H1 (cell line): ENCODE measurements around the gene LRRC37A3. TPM values are rescaled to one million over a fixed set of nuclear protein-coding genes. Genes with fewer than 3 reads are reported as not detected.
"Not testable (repeated sequence)": the region's sequence is repeated elsewhere in the genome, so short reads cannot be mapped to it uniquely, and the experiment has no call there.

Source experiments
- CTCF ChIA-PET: fragments of 300-600 bp; sonication (Branson Sonifier 250); formaldehyde crosslinking; loops from one replicate; lab custom pipeline; 2021; ENCODE audit not compliant: partially characterized antibody; lab: Charles Lee
- POLR2A ChIA-PET: fragments of 300-600 bp; sonication (Branson Sonifier 250); formaldehyde crosslinking; loops from one replicate; lab custom pipeline; 2021; ENCODE audit warnings: inconsistent platforms; ENCODE audit not compliant: partially characterized antibody; lab: Charles Lee
- DNase-seq, 2 experiments: peaks; one replicate each; pipeline versions ENCODE4 v3.0.0 to v3.0.0-alpha.2; 2010 to 2022; ENCODE audit warnings: low spot score in 2 of 2, low read depth in 1 of 2, mixed read lengths in 1 of 2
- FAIRE-seq: peaks from 2 replicates; lab custom pipeline; 2011; peaks lifted over from hg19 to GRCh38; lab: Jason Lieb, UNC
- H2AFZ ChIP-seq: 2 replicates; pipeline ENCODE4 v1.8.1; 2012; ENCODE audit warnings: low read length, inconsistent platforms
- H2AK5ac ChIP-seq: 2 replicates; pipeline ENCODE4 v1.6.1; 2013; ENCODE audit warnings: low read depth, low read length
- H2BK120ac ChIP-seq: replicated peaks from 2 replicates; pipeline ENCODE3; 2013; ENCODE audit warnings: low read depth, low read length, inconsistent platforms
- H2BK12ac ChIP-seq: 2 replicates; pipeline ENCODE4 v1.6.1; 2013; ENCODE audit warnings: low read depth, low read length
- H2BK15ac ChIP-seq: 2 replicates; pipeline ENCODE4 v1.6.1; 2013; ENCODE audit warnings: low read length
- H2BK20ac ChIP-seq: 2 replicates; pipeline ENCODE4 v1.6.1; 2013; ENCODE audit warnings: low read length
- H2BK5ac ChIP-seq: 2 replicates; pipeline ENCODE4 v1.6.1; 2013; ENCODE audit warnings: low read depth, low read length
- H3K14ac ChIP-seq: 2 replicates; pipeline ENCODE4 v1.6.1; 2013; ENCODE audit warnings: inconsistent platforms; ENCODE audit not compliant: insufficient read length
- H3K18ac ChIP-seq: 2 replicates; pipeline ENCODE4 v1.6.1; 2013; ENCODE audit warnings: low read length; ENCODE audit errors: extremely low read depth
- H3K23ac ChIP-seq: 2 replicates; pipeline ENCODE4 v1.6.1; 2013; ENCODE audit warnings: inconsistent platforms; ENCODE audit not compliant: insufficient read length
- H3K23me2 ChIP-seq: 2 replicates; pipeline ENCODE4 v1.6.1; 2013; ENCODE audit warnings: low read depth, low read length
- H3K27ac ChIP-seq: 2 replicates; pipeline ENCODE4 v1.6.1; 2011; ENCODE audit warnings: low read depth, low read length, inconsistent platforms
- H3K27me3 ChIP-seq, 4 experiments: replicated peaks in 1 of 4; 1 replicate in 1 of 4; 2 replicates in 3 of 4; pipeline versions ENCODE4 v1.6.1 to v1.8.1; 2011 to 2013; ENCODE audit warnings: low read length in 3 of 4, mild to moderate bottlenecking in 3 of 4, inconsistent platforms in 2 of 4, mixed read lengths in 2 of 4, moderate library complexity in 1 of 4; ENCODE audit not compliant: control insufficient read depth in 3 of 4, insufficient read depth in 3 of 4; ENCODE audit errors: extremely low read depth in 1 of 4
- H3K36me3 ChIP-seq, 4 experiments: 2 replicates each; pipeline versions ENCODE4 v1.6.1 to v1.8.1; 2011 to 2013; ENCODE audit warnings: mild to moderate bottlenecking in 4 of 4, low read length in 3 of 4, moderate library complexity in 2 of 4, control low read depth in 1 of 4, inconsistent platforms in 1 of 4; ENCODE audit not compliant: insufficient read depth in 4 of 4, control insufficient read depth in 2 of 4
- H3K4ac ChIP-seq: replicated peaks from 2 replicates; pipeline ENCODE3; 2013; ENCODE audit warnings: low read length, low read depth, mixed read lengths, inconsistent platforms; ENCODE audit not compliant: insufficient read length
- H3K4me1 ChIP-seq, 4 experiments: replicated peaks in 1 of 4; 1 replicate in 1 of 4; 2 replicates in 3 of 4; pipeline versions ENCODE4 v1.6.1 to v1.8.1; 2011 to 2013; ENCODE audit warnings: low read length in 3 of 4, inconsistent platforms in 2 of 4, mixed read lengths in 1 of 4; ENCODE audit not compliant: insufficient read depth in 4 of 4, control insufficient read depth in 3 of 4
- H3K4me2 ChIP-seq, 2 experiments: 2 replicates each; pipeline versions ENCODE4 v1.6.1 to v1.8.1; 2011 to 2013; ENCODE audit warnings: low read depth in 2 of 2, low read length in 2 of 2, control low read depth in 1 of 2, inconsistent platforms in 1 of 2, mild to moderate bottlenecking in 1 of 2; ENCODE audit not compliant: insufficient read depth in 1 of 2
- H3K4me3 ChIP-seq, 4 experiments: fragments of 200-600, 300-600 bp in 1 of 4; sonication (generic), shearing (Covaris generic), sonication (Bioruptor Twin) in 1 of 4; 2 replicates each; pipeline versions ENCODE4 v1.5.1 to v1.8.1; 2011 to 2016; ENCODE audit warnings: low read length in 4 of 4, low read depth in 3 of 4, control low read depth in 2 of 4, inconsistent platforms in 2 of 4, mild to moderate bottlenecking in 2 of 4, mixed read lengths in 1 of 4, moderate library complexity in 1 of 4; ENCODE audit not compliant: insufficient read depth in 2 of 4; ENCODE audit errors: extremely low read depth in 1 of 4
- H3K56ac ChIP-seq: replicated peaks from 2 replicates; pipeline ENCODE3; 2013; ENCODE audit warnings: low read depth, mild to moderate bottlenecking, mixed read lengths, low read length, inconsistent platforms; ENCODE audit not compliant: insufficient read length
- H3K79me1 ChIP-seq: 2 replicates; pipeline ENCODE4 v1.6.1; 2013; ENCODE audit warnings: low read depth, low read length, control low read depth
- H3K79me2 ChIP-seq, 2 experiments: 2 replicates each; pipeline versions ENCODE4 v1.6.1 to v1.8.1; 2012 to 2013; ENCODE audit warnings: low read length in 2 of 2, mild to moderate bottlenecking in 2 of 2, inconsistent platforms in 1 of 2; ENCODE audit not compliant: insufficient read depth in 2 of 2, control insufficient read depth in 1 of 2
- H3K9ac ChIP-seq, 4 experiments: replicated peaks in 1 of 4; 1 replicate in 1 of 4; 2 replicates in 3 of 4; pipeline versions ENCODE4 v1.6.1 to v1.8.1; 2011 to 2013; ENCODE audit warnings: low read depth in 3 of 4, low read length in 3 of 4, control low read depth in 2 of 4, mild to moderate bottlenecking in 2 of 4, moderate library complexity in 2 of 4, inconsistent platforms in 1 of 4; ENCODE audit errors: extremely low read depth in 1 of 4
- H3K9me3 ChIP-seq, 2 experiments: 2 replicates each; pipeline versions ENCODE4 v1.6.1 to v1.8.1; 2012 to 2013; ENCODE audit warnings: mild to moderate bottlenecking in 2 of 2, moderate library complexity in 2 of 2, control low read depth in 1 of 2, inconsistent platforms in 1 of 2, low read depth in 1 of 2, low read length in 1 of 2, mixed read lengths in 1 of 2; ENCODE audit not compliant: insufficient read depth in 2 of 2
- H4K20me1 ChIP-seq, 2 experiments: replicated peaks in 1 of 2; 2 replicates each; pipeline versions ENCODE3 to v1.8.1; 2011 to 2013; ENCODE audit warnings: inconsistent platforms in 2 of 2, low read length in 2 of 2, mild to moderate bottlenecking in 1 of 2; ENCODE audit not compliant: insufficient read depth in 2 of 2, control insufficient read depth in 1 of 2
- H4K5ac ChIP-seq: 2 replicates; pipeline ENCODE4 v1.6.1; 2013; ENCODE audit warnings: low read length, low read depth, mixed read lengths, inconsistent platforms; ENCODE audit not compliant: insufficient read length
- H4K8ac ChIP-seq: 2 replicates; pipeline ENCODE4 v1.8.0; 2013; ENCODE audit warnings: mild to moderate bottlenecking, moderate library complexity, low read length, inconsistent platforms; ENCODE audit not compliant: insufficient read depth; ENCODE audit errors: extremely low read depth
- H4K91ac ChIP-seq: replicated peaks from 2 replicates; pipeline ENCODE3; 2013; ENCODE audit warnings: low read length, mixed read lengths, inconsistent platforms; ENCODE audit not compliant: insufficient read length
- WGBS, 2 experiments: shearing (Covaris generic) in 1 of 2; methylation state at CpG; one replicate each; pipeline versions ENCODE4 v1.1.6 to v1.1.7; 2013 to 2015; ENCODE audit warnings: low lambda C conversion rate in 2 of 2, mixed read lengths in 2 of 2, inconsistent platforms in 1 of 2, low coverage in 1 of 2, missing lambda C conversion rate in 1 of 2; ENCODE audit not compliant: insufficient replicate concordance in 2 of 2, insufficient coverage in 1 of 2, insufficient read length in 1 of 2; ENCODE audit errors: extremely low coverage in 1 of 2, missing lambda C conversion rate in 1 of 2; 5-methylcytosine and 5-hydroxymethylcytosine counted together
- polyA plus RNA-seq, 7 experiments: library from polyadenylated mRNA; depleted of rRNA in 3 of 7; stranded (reverse) in 5 of 7; unstranded in 2 of 7; fragments of >200 nt in 5 of 7; fragments of 200-250 nt in 2 of 7; gene quantifications; 1 replicate in 5 of 7; 2 replicates in 1 of 7; 4 replicates in 1 of 7; pipeline versions ENCODE4 v1.2.1 to v1.2.3, GENCODE V29; 2011 to 2013; ENCODE audit warnings: missing spikeins in 2 of 7, mixed read lengths in 2 of 7
- total RNA-seq: library from RNA; stranded (reverse); fragmentation: NEBNext Ultra II Directional; extraction: Animal tissue kit (Norgen Biotek cat#: 25700); gene quantifications from 2 replicates; pipeline ENCODE4 v1.2.1, GENCODE V29; 2021

The LRRC37A3 gene
- total and polyA plus RNA-seq, 2 of the 8 experiments (the other 6 are each of a cell fraction or from before 2014, with no cell fraction given) = 2.7 to 9.4 TPM

GRCh38 chr17:64830631-64831040, 88.6 kb downstream of the LRRC37A3 start:
- H3K23ac ChIP-seq, H3K23me2 ChIP-seq, H3K79me1 ChIP-seq, H2BK15ac ChIP-seq, H4K20me1 ChIP-seq, H2AFZ ChIP-seq, H3K36me3 ChIP-seq, H3K4me2 ChIP-seq, CTCF ChIA-PET, H2AK5ac ChIP-seq, H3K4me1 ChIP-seq, H2BK12ac ChIP-seq, H3K27ac ChIP-seq, DNase-seq, H3K27me3 ChIP-seq, H2BK20ac ChIP-seq, H3K9me3 ChIP-seq, H2BK5ac ChIP-seq, H3K14ac ChIP-seq, H3K4ac ChIP-seq, POLR2A ChIA-PET, H3K79me2 ChIP-seq, FAIRE-seq, H3K4me3 ChIP-seq, H3K18ac ChIP-seq, H2BK120ac ChIP-seq, H3K56ac ChIP-seq, H4K8ac ChIP-seq, H4K5ac ChIP-seq, H3K9ac ChIP-seq, H4K91ac ChIP-seq: not testable (repeated sequence)
- 89% methylated on average over 1 of the region's 1 CpG; no CpG with 5 or more reads in 1 of the 2 experiments for WGBS, 2 experiments

GRCh38 chr17:64829824-64830630, 89.3 kb downstream of the LRRC37A3 start:
- H2BK12ac ChIP-seq, H3K18ac ChIP-seq, H3K4ac ChIP-seq, POLR2A ChIA-PET, H3K4me1 ChIP-seq, H3K9me3 ChIP-seq, CTCF ChIA-PET, H3K9ac ChIP-seq, H3K27ac ChIP-seq, H4K5ac ChIP-seq, H3K4me2 ChIP-seq, H2BK5ac ChIP-seq, H3K36me3 ChIP-seq, H3K56ac ChIP-seq, H3K14ac ChIP-seq, H3K79me2 ChIP-seq, H2BK20ac ChIP-seq, H3K79me1 ChIP-seq, FAIRE-seq, H2BK120ac ChIP-seq, H4K91ac ChIP-seq, H3K27me3 ChIP-seq, DNase-seq, H3K4me3 ChIP-seq, H4K20me1 ChIP-seq, H3K23me2 ChIP-seq, H2BK15ac ChIP-seq, H2AFZ ChIP-seq, H4K8ac ChIP-seq, H3K23ac ChIP-seq, H2AK5ac ChIP-seq: not testable (repeated sequence)
- 76% methylated on average over 9 of the region's 12 CpGs; no CpG with 5 or more reads in 1 of the 2 experiments for WGBS, 2 experiments
